ENCODE measurements around the gene CCDC3.

CCDC3 gene

GRCh38 chr10:12887780-12888179 is 113.7 kb downstream of the CCDC3 start:
- no peak for DNase-seq (ENCODE audit: extremely low spot score)
- POLR2A ChIA-PET: no interaction called here
- TF ChIP-seq TARDBP (IDR thresholded peaks at IDR 0.05) (no peak), FOXK2 (IDR thresholded peaks at IDR 0.05) (no peak), SP1 (IDR thresholded peaks at IDR 0.05) (no peak), ELF4 (IDR thresholded peaks at IDR 0.05) (no peak), FOXM1 (IDR thresholded peaks at IDR 0.05; ENCODE audit: borderline replicate concordance) (no peak), HDGF (IDR thresholded peaks at IDR 0.05; ENCODE audit: borderline replicate concordance) (no peak), FOXA1 (IDR thresholded peaks at IDR 0.05) (no peak), SUZ12 (IDR thresholded peaks at IDR 0.05) (no peak), ZNF384 (IDR thresholded peaks at IDR 0.05) (no peak), BHLHE40 (IDR thresholded peaks at IDR 0.05; ENCODE audit: borderline replicate concordance) (no peak), LEF1 (IDR thresholded peaks at IDR 0.05; ENCODE audit: borderline replicate concordance) (no peak), ARNT (IDR thresholded peaks at IDR 0.05) (no peak), CTBP1 (IDR thresholded peaks at IDR 0.05; ENCODE audit: borderline replicate concordance) (no peak), NFRKB (IDR thresholded peaks at IDR 0.05) (no peak), L3MBTL2 (conservative IDR thresholded peaks at IDR 0.05) (no peak)
- TF ChIP-seq, protein P1, sequence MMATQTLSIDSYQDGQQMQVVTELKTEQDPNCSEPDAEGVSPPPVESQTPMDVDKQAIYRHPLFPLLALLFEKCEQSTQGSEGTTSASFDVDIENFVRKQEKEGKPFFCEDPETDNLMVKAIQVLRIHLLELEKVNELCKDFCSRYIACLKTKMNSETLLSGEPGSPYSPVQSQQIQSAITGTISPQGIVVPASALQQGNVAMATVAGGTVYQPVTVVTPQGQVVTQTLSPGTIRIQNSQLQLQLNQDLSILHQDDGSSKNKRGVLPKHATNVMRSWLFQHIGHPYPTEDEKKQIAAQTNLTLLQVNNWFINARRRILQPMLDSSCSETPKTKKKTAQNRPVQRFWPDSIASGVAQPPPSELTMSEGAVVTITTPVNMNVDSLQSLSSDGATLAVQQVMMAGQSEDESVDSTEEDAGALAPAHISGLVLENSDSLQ (IDR thresholded peaks at IDR 0.05): no peak
- CTCF ChIA-PET: no interaction called here

- no peak for TF ChIP-seq FOXA1 (IDR thresholded peaks at IDR 0.05)
- TF ChIP-seq TARDBP (IDR thresholded peaks at IDR 0.05): no peak
- TF ChIP-seq SP1 (IDR thresholded peaks at IDR 0.05): no peak
- TF ChIP-seq ARNT (IDR thresholded peaks at IDR 0.05): no peak
- no peak for TF ChIP-seq SUZ12 (IDR thresholded peaks at IDR 0.05)
- no peak for TF ChIP-seq FOXK2 (IDR thresholded peaks at IDR 0.05)
- no peak for TF ChIP-seq CTBP1 (IDR thresholded peaks at IDR 0.05; ENCODE audit: borderline replicate concordance)
- no peak for TF ChIP-seq ZNF384 (IDR thresholded peaks at IDR 0.05)
- TF ChIP-seq LEF1 (IDR thresholded peaks at IDR 0.05; ENCODE audit: borderline replicate concordance): no peak
- no peak for TF ChIP-seq L3MBTL2 (conservative IDR thresholded peaks at IDR 0.05)
- no peak for TF ChIP-seq BHLHE40 (IDR thresholded peaks at IDR 0.05; ENCODE audit: borderline replicate concordance)
- TF ChIP-seq FOXM1 (IDR thresholded peaks at IDR 0.05; ENCODE audit: borderline replicate concordance): no peak
- TF ChIP-seq ELF4 (IDR thresholded peaks at IDR 0.05): no peak
- TF ChIP-seq HDGF (IDR thresholded peaks at IDR 0.05; ENCODE audit: borderline replicate concordance): no peak
- TF ChIP-seq NFRKB (IDR thresholded peaks at IDR 0.05): no peak
- TF ChIP-seq, protein P1 (IDR thresholded peaks at IDR 0.05): no peak
- POLR2A ChIA-PET: no interaction called here
- no peak for DNase-seq (ENCODE audit: extremely low spot score)
- CTCF ChIA-PET: no interaction called here
These were observed 116.7 kb downstream of the CCDC3 start for GRCh38 chr10:12884851-12885250.

GRCh38 chr10:12880423-12880822 is 121.1 kb downstream of the CCDC3 start:
- no peak for TF ChIP-seq ZNF384 (IDR thresholded peaks at IDR 0.05)
- no peak for TF ChIP-seq BHLHE40 (IDR thresholded peaks at IDR 0.05; ENCODE audit: borderline replicate concordance)
- TF ChIP-seq FOXA1 (IDR thresholded peaks at IDR 0.05): no peak
- TF ChIP-seq ELF4 (IDR thresholded peaks at IDR 0.05): no peak
- TF ChIP-seq, protein P1 (IDR thresholded peaks at IDR 0.05): no peak
- TF ChIP-seq HDGF (IDR thresholded peaks at IDR 0.05; ENCODE audit: borderline replicate concordance): no peak
- TF ChIP-seq ARNT (IDR thresholded peaks at IDR 0.05): no peak
- no peak for DNase-seq (ENCODE audit: extremely low spot score)
- ChIA-PET CTCF (interaction anchor here (0.6 kb wide), 1 partner anchor 21 kb away, joined by 3 read pairs; no protein-coding TSS in a partner anchor), POLR2A (no interaction called here)

DNA sequence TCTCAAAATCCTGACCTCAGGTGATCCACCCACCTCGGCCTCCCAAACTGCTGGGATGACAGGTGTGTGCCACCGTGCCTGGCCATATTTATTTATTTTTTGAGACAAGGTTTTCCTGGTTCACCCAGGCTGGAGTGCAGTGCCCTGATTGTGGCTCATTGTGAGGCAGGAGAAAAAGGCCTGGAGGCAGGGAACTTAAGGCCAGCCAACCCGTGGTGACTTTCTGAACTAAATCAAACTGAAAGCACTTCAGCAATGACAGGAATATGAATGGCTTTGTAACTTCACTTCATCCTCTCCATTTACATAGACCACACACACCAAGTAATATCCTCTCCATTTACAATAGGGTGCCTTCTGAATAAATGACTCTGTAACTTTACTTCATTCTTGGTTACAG is 124.4 kb downstream of the CCDC3 start:
- DNase-seq (ENCODE audit: extremely low spot score): no peak
- no peak for TF ChIP-seq TARDBP (IDR thresholded peaks at IDR 0.05)
- no peak for TF ChIP-seq ZNF384 (IDR thresholded peaks at IDR 0.05)
- TF ChIP-seq ARNT (IDR thresholded peaks at IDR 0.05): no peak
- TF ChIP-seq L3MBTL2 (conservative IDR thresholded peaks at IDR 0.05): no peak
- TF ChIP-seq ELF4 (IDR thresholded peaks at IDR 0.05): no peak
- TF ChIP-seq BHLHE40 (IDR thresholded peaks at IDR 0.05; ENCODE audit: borderline replicate concordance): no peak
- TF ChIP-seq CTBP1 (IDR thresholded peaks at IDR 0.05; ENCODE audit: borderline replicate concordance): no peak
- no peak for TF ChIP-seq NFRKB (IDR thresholded peaks at IDR 0.05)
- no peak for TF ChIP-seq FOXK2 (IDR thresholded peaks at IDR 0.05)
- no peak for TF ChIP-seq LEF1 (IDR thresholded peaks at IDR 0.05; ENCODE audit: borderline replicate concordance)
- no peak for TF ChIP-seq SUZ12 (IDR thresholded peaks at IDR 0.05)
- TF ChIP-seq, protein P1 (IDR thresholded peaks at IDR 0.05): no peak
- ChIA-PET POLR2A (no interaction called here), CTCF (no interaction called here)

- CTCF ChIA-PET: no interaction called here
- TF ChIP-seq L3MBTL2 (conservative IDR thresholded peaks at IDR 0.05) (no peak), ARNT (IDR thresholded peaks at IDR 0.05) (no peak), TARDBP (IDR thresholded peaks at IDR 0.05) (no peak), CTBP1 (IDR thresholded peaks at IDR 0.05; ENCODE audit: borderline replicate concordance) (no peak), ZNF384 (IDR thresholded peaks at IDR 0.05) (no peak), NFRKB (IDR thresholded peaks at IDR 0.05) (no peak), SUZ12 (IDR thresholded peaks at IDR 0.05) (no peak), FOXK2 (IDR thresholded peaks at IDR 0.05) (no peak), LEF1 (IDR thresholded peaks at IDR 0.05; ENCODE audit: borderline replicate concordance) (no peak), ELF4 (IDR thresholded peaks at IDR 0.05) (no peak), HDGF (IDR thresholded peaks at IDR 0.05; ENCODE audit: borderline replicate concordance) (no peak), BHLHE40 (IDR thresholded peaks at IDR 0.05; ENCODE audit: borderline replicate concordance) (no peak), FOXM1 (IDR thresholded peaks at IDR 0.05; ENCODE audit: borderline replicate concordance) (no peak), SP1 (IDR thresholded peaks at IDR 0.05) (no peak), FOXA1 (IDR thresholded peaks at IDR 0.05) (no peak)
- TF ChIP-seq, protein P1 (IDR thresholded peaks at IDR 0.05): no peak
These were observed 125.2 kb downstream of the CCDC3 start for GRCh38 chr10:12876266-12876665.

More at GRCh38 chr10:12876266-12876665, 125.2 kb downstream of the CCDC3 start:
- DNase-seq (ENCODE audit: extremely low spot score): no peak
- POLR2A ChIA-PET: no interaction called here

Measured in HEK293T (cell line).